CD14-positive monocyte (primary cell): Measurements from ENCODE around the gene TPM2. TPM values are rescaled to one million over a fixed set of nuclear protein-coding genes. Genes with fewer than 3 reads are reported as not detected.

Experiments used
- DNase-seq, 3 donors: peaks; one replicate each; pipeline ENCODE4 v3.0.0-alpha.2; 2011 to 2022
- H2AFZ ChIP-seq: 2 replicates; pipeline ENCODE4 v1.6.0; 2012; ENCODE audit warnings: mild to moderate bottlenecking, low read depth, low read length, inconsistent platforms; ENCODE audit not compliant: insufficient read depth, poor library complexity, severe bottlenecking
- H3K27ac ChIP-seq, 2 donors: 1 replicate in 1 of 2; 2 replicates in 1 of 2; pipeline ENCODE4 v1.5.1; 2012 to 2013; ENCODE audit warnings: low read length in 2 of 2, control low read depth in 1 of 2, inconsistent platforms in 1 of 2, low read depth in 1 of 2, mild to moderate bottlenecking in 1 of 2
- H3K27me3 ChIP-seq, 2 donors: one replicate each; pipeline versions ENCODE4 v1.6.0 to v1.6.1; 2011 to 2013; ENCODE audit warnings: low read length in 2 of 2; ENCODE audit not compliant: control insufficient read depth in 2 of 2, insufficient read depth in 2 of 2
- H3K36me3 ChIP-seq, 2 donors: replicated peaks in 1 of 2; 1 replicate in 1 of 2; 2 replicates in 1 of 2; pipeline versions ENCODE4 v1.5.1 to v1.6.1; 2012 to 2013; ENCODE audit warnings: low read length in 2 of 2, control low read depth in 1 of 2, inconsistent platforms in 1 of 2, mild to moderate bottlenecking in 1 of 2; ENCODE audit not compliant: insufficient read depth in 2 of 2, control insufficient read depth in 1 of 2
- H3K4me1 ChIP-seq, 2 donors: 1 replicate in 1 of 2; 2 replicates in 1 of 2; pipeline versions ENCODE4 v1.5.1 to v1.6.1; 2012 to 2013; ENCODE audit warnings: low read length in 2 of 2, control low read depth in 1 of 2, inconsistent platforms in 1 of 2, mild to moderate bottlenecking in 1 of 2, moderate library complexity in 1 of 2; ENCODE audit not compliant: insufficient read depth in 2 of 2, control insufficient read depth in 1 of 2
- H3K4me2 ChIP-seq: replicated peaks from 2 replicates; pipeline ENCODE3; 2012; ENCODE audit warnings: low read length, moderate library complexity, mild to moderate bottlenecking; ENCODE audit not compliant: poor library complexity, severe bottlenecking; ENCODE audit errors: extremely low read depth
- H3K4me3 ChIP-seq, 3 experiments: fragments of 200-600 bp in 1 of 3; sonication (generic) in 1 of 3; replicated peaks in 1 of 3; 1 replicate in 2 of 3; 2 replicates in 1 of 3; pipeline ENCODE4 v1.5.1; 2011 to 2013; ENCODE audit warnings: low read length in 3 of 3, mild to moderate bottlenecking in 3 of 3, control low read depth in 2 of 3, low read depth in 2 of 3, inconsistent platforms in 1 of 3, moderate library complexity in 1 of 3
- H3K79me2 ChIP-seq: 2 replicates; pipeline ENCODE4 v1.6.0; 2012; ENCODE audit warnings: mild to moderate bottlenecking, control low read depth, inconsistent platforms, low read length, moderate library complexity; ENCODE audit not compliant: insufficient read depth
- H3K9ac ChIP-seq: 2 replicates; pipeline ENCODE4 v1.6.0; 2017; ENCODE audit warnings: low read length, mild to moderate bottlenecking; ENCODE audit not compliant: insufficient read depth, poor library complexity, severe bottlenecking
- H3K9me3 ChIP-seq, 2 donors: replicated peaks in 1 of 2; 1 replicate in 1 of 2; 2 replicates in 1 of 2; pipeline versions ENCODE4 v1.5.1 to v1.6.1; 2012 to 2013; ENCODE audit warnings: low read length in 2 of 2, control low read depth in 1 of 2; ENCODE audit not compliant: control insufficient read depth in 1 of 2, insufficient read depth in 1 of 2
- H4K20me1 ChIP-seq: 2 replicates; pipeline ENCODE4 v1.6.0; 2012; ENCODE audit warnings: mild to moderate bottlenecking, low read length, control low read depth, moderate library complexity; ENCODE audit not compliant: insufficient read depth
- H3K27ac Mint-ChIP-seq, 7 donors: one replicate each; pipeline ENCODE4 v1.8.0; 2020; ENCODE audit warnings: mild to moderate bottlenecking in 7 of 7, mixed read lengths in 7 of 7, moderate library complexity in 6 of 7, inconsistent platforms in 2 of 7
- H3K27me3 Mint-ChIP-seq, 3 donors: one replicate each; pipeline ENCODE4 v1.8.0; 2021 to 2022; ENCODE audit warnings: low read depth in 3 of 3, mild to moderate bottlenecking in 3 of 3, mixed read lengths in 3 of 3, moderate library complexity in 3 of 3, inconsistent platforms in 1 of 3
- H3K36me3 Mint-ChIP-seq, 2 donors: one replicate each; pipeline ENCODE4 v1.8.0; 2020; ENCODE audit warnings: mixed read lengths in 2 of 2, inconsistent platforms in 1 of 2, mild to moderate bottlenecking in 1 of 2
- H3K4me1 Mint-ChIP-seq: one replicate; pipeline ENCODE4 v1.8.0; 2020; ENCODE audit warnings: mild to moderate bottlenecking, mixed read lengths
- H3K4me3 Mint-ChIP-seq, 2 donors: one replicate each; pipeline ENCODE4 v1.8.0; 2020; ENCODE audit warnings: mild to moderate bottlenecking in 2 of 2, mixed read lengths in 2 of 2, moderate library complexity in 1 of 2
- H3K9me3 Mint-ChIP-seq, 7 donors: one replicate each; pipeline ENCODE4 v1.8.0; 2020 to 2022; ENCODE audit warnings: mixed read lengths in 7 of 7, mild to moderate bottlenecking in 6 of 7, moderate library complexity in 6 of 7, inconsistent platforms in 2 of 7
- WGBS: methylation state at CpG from one replicate; pipeline ENCODE4 v1.1.5; 2013; ENCODE audit warnings: missing lambda C conversion rate; ENCODE audit not compliant: insufficient coverage; 5-methylcytosine and 5-hydroxymethylcytosine counted together
- intact Hi-C, 2 donors: fragments of 100-400 bp; cut with micrococcal nuclease; formaldehyde crosslinking; loops; one replicate each; pipeline versions ENCODE4 v1.15.0 to v1.15.1; 2023
- polyA plus RNA-seq, 3 donors: library from polyadenylated mRNA; depleted of rRNA in 1 of 3; unstranded in 2 of 3; stranded (reverse) in 1 of 3; fragments of 300-500 nt in 2 of 3; fragments of >200 nt in 1 of 3; fragmentation: Illumina TruSeq in 2 of 3; gene quantifications; 1 replicate in 2 of 3; 2 replicates in 1 of 3; pipeline ENCODE4 v1.2.3, GENCODE V29; 2012 to 2021
- TF ChIP-seq, protein P1 (sequence below): fragments of 200-600 bp; IDR thresholded peaks from one replicate; pipeline ENCODE4 v1.8.0; 2022; ENCODE audit warnings: antibody characterized with exemption, mild to moderate bottlenecking

The TPM2 gene
- polyA plus RNA-seq, 3 donors: 7.7 TPM; not detected in 2

DNA sequence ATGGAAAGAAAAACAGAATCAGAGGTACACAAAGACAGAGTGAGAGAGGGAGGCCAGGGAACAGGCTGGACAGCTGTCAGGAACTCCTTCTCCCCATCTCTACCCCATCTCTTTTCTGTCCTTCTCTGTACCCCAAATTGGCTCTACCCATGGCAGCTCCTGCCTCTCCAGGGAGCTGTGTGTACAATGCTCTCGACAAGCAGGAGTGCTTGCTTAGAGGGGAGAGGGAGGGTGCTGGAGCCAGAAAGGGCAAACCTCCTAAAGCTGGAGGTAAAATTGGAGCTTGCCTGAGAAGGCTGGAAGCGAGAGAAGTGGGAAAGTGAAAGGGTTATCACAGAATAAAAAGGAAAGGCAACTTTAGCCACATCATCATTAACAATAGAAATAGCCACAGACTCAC is 6.4 kb downstream of the TPM2 start:
- Histone ChIP-seq H3K79me2 (no peaks in the 10 kb centered on the region), H3K9me3 (no peaks in the 10 kb centered on the region), H3K9ac (no peak overlapping the region), H3K27ac (no peak overlapping the region), H3K4me2 (no peak overlapping the region), H3K36me3 (no peaks in the 10 kb centered on the region), H3K4me3 (no peak overlapping the region), H4K20me1 (no peaks in the 10 kb centered on the region), H3K27me3 (no peaks in the 10 kb centered on the region), H2AFZ (no peak overlapping the region), H3K4me1 (no peaks in the 10 kb centered on the region)
- no peaks in the 10 kb centered on the region for H3K9me3 Mint-ChIP-seq
- intact Hi-C loops: no loop called here
- H3K36me3 Mint-ChIP-seq: no peaks in the 10 kb centered on the region
- peaks cover 3 to 4% (median 4%) of the 10 kb centered on the region in 3 donors for H3K27me3 Mint-ChIP-seq
- no peaks in the 10 kb centered on the region for H3K4me1 Mint-ChIP-seq
- no peak overlapping the region for H3K4me3 Mint-ChIP-seq
- H3K27ac Mint-ChIP-seq: no peak overlapping the region
- no peak for DNase-seq
- WGBS: no CpG with 5 or more reads among the region's 2 CpGs
- TF ChIP-seq, protein P1, sequence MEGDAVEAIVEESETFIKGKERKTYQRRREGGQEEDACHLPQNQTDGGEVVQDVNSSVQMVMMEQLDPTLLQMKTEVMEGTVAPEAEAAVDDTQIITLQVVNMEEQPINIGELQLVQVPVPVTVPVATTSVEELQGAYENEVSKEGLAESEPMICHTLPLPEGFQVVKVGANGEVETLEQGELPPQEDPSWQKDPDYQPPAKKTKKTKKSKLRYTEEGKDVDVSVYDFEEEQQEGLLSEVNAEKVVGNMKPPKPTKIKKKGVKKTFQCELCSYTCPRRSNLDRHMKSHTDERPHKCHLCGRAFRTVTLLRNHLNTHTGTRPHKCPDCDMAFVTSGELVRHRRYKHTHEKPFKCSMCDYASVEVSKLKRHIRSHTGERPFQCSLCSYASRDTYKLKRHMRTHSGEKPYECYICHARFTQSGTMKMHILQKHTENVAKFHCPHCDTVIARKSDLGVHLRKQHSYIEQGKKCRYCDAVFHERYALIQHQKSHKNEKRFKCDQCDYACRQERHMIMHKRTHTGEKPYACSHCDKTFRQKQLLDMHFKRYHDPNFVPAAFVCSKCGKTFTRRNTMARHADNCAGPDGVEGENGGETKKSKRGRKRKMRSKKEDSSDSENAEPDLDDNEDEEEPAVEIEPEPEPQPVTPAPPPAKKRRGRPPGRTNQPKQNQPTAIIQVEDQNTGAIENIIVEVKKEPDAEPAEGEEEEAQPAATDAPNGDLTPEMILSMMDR: no peak

- H3K27ac Mint-ChIP-seq: peak overlapping the region in 1 of 7 donors; percentile 54
- H3K4me1 Mint-ChIP-seq: no peaks in the 10 kb centered on the region
- Histone ChIP-seq H3K9ac (no peak overlapping the region), H3K4me2 (no peak overlapping the region), H4K20me1 (no peaks in the 10 kb centered on the region), H2AFZ (no peak overlapping the region), H3K27ac (no peak overlapping the region), H3K4me1 (no peaks in the 10 kb centered on the region), H3K4me3 (no peak overlapping the region), H3K9me3 (no peaks in the 10 kb centered on the region), H3K79me2 (no peaks in the 10 kb centered on the region), H3K36me3 (no peaks in the 10 kb centered on the region), H3K27me3 (no peaks in the 10 kb centered on the region)
- no peak overlapping the region for H3K4me3 Mint-ChIP-seq
- TF ChIP-seq, protein P1: no peak
- H3K36me3 Mint-ChIP-seq: no peaks in the 10 kb centered on the region
- DNase-seq: no peak
- intact Hi-C loops: no loop called here
- H3K9me3 Mint-ChIP-seq: no peaks in the 10 kb centered on the region
- peaks cover 1 to 4% (median 3%) of the 10 kb centered on the region in 3 donors for H3K27me3 Mint-ChIP-seq
- WGBS: 91% methylated on average over 10 of the region's 10 CpGs
Measured at GRCh38 chr9:35682520-35683315, 7.0 kb downstream of the TPM2 start.
